ENCODE measurements around the gene ZBTB17.

The ZBTB17 gene

DNA sequence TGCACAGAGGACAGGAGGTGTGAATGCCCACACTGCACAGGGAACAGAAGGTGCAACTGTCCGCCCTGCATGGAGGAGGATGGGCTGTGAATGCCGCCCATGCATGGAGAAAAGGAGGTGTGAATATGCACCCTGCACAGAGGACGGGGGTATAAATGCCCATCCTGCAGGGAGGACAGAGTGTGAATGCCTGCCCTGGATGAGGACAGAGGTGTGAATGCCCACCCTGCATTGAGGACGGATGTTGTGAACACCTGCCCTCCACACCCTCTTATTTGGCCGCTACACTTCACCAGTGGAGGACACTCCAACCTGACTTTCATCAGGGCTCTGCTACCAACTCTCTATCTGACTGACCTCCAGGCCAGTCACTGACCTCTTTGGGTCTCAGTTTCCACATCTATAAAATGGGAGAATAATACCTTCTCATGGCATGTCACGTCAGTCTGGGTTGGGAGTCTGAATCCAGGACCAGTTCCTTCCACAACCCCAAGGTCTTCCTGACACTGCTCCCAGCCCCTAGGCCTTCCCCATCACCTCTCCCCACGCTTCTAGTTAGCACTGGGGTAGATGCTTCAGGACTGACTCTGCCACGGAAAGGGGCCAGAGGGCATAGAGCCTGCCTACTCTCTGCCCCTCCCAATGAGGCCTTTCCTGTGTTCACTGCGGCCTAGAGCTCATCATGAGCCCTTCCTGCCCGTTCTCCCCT lies 28.4 kb downstream of the ZBTB17 start:
- no peak for DNase-seq (ENCODE audit: low spot score)

DNA sequence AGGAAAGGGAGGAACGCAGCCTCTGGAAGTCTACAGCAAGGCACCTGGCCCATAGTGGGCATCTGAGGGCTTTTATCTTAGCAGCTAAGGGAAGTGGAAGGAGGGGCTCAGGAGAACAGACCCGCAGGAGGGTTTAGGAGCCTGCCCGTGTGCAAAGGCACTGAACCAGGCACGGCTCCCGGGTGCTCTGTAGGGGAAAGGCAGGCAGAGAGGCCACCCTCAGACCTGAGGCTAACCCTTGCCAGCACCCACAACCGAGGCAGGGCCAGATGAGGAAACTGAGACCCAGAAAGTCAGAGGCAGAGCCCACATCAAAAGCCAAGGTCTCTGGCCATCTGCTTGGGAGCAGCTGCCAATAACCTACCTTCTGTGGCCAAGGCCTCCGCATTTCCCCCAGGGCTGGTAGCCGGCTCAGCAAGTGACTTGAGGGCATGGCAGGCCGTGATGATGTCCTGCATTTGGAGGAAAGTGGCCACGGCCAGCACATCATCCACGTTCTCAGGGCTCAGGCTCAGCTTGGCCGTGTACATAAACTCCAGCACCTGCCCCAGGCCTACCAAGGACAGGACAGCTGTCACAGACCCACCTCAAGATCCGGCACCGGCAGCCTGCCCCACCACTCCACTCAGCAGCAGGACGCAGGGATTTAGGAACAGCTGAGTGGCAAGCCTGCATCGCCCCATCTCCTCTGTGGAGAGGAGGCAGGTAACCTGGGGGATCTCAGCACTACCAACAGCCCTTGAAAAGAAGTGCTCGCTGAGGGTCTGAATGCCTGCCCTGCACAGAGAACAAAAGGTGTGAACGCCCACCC lies 29.1 kb downstream of the ZBTB17 start:
- DNase-seq (ENCODE audit: low spot score) = no peak

DNA sequence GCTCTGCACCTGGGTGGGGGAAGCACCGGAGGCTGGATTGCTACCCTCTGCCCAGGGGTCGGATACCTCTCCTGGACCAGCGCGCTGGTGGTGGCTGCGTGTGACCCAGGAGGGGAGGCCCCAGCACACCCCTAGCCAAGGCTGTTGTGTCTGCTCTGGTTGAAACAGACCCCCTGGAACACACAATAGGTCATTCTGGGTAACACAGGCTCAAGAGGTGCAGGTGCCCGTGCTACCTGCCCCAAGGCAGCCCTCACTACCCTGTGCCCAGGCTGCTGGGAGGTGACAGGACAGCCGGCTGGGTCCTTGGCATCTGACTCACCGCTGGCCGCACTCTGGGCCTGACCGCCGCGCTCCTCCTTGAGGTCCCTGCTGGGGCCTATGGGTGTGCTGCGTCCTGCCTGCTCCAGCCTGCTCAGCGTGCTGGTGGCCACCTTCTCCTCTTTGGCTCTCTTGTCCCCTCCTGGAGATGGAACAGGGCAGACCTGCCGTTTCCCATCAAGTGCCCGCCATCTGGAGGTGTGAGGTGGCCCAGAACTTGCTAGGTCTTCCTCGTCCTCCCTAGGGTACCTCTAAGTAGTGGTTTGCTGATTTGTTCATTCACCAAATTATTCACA lies 30.0 kb downstream of the ZBTB17 start:
- DNase-seq (ENCODE audit: low spot score) = no peak

DNA sequence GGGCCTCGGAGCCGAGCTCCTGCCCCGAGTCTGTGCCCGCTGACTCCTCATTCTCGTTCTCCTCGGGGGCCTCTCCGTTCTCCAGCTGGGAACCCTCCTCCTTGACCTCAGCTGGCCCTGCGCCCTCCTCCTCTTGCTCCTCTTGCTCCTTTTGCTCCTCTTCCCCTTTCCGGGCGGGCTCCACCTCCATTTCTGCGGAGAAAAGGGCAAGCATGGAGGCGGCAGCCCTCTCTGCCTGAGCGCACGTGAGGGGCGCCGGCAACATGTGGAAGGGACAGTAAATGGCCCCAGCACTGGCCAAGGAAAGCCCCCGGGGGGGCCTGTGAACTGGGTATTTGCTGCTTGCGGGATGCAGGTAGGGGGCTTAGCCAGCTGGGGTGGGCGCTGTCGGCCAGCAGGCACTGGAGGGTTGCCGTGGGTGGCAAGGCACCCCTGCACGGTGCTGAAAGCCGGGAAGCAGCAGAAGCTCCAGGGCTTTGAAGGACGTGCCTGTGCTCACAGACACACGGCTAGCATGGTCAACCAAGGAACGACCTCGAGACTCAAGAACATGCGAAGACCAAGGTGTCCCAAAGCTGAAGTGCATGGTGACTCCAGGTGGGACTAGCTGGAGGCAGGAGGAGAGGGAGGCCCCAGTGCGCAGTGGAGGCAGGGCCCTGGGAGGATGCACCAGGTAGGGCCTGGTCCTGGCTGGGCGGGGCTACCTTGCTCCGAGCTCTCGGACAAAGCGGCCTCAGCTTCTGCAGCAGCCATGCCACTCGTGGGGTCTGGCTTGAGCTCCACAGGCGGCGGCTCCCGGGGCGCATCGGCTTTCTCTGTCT lies 30.7 kb downstream of the ZBTB17 start:
- no peak for DNase-seq (ENCODE audit: low spot score)

DNA sequence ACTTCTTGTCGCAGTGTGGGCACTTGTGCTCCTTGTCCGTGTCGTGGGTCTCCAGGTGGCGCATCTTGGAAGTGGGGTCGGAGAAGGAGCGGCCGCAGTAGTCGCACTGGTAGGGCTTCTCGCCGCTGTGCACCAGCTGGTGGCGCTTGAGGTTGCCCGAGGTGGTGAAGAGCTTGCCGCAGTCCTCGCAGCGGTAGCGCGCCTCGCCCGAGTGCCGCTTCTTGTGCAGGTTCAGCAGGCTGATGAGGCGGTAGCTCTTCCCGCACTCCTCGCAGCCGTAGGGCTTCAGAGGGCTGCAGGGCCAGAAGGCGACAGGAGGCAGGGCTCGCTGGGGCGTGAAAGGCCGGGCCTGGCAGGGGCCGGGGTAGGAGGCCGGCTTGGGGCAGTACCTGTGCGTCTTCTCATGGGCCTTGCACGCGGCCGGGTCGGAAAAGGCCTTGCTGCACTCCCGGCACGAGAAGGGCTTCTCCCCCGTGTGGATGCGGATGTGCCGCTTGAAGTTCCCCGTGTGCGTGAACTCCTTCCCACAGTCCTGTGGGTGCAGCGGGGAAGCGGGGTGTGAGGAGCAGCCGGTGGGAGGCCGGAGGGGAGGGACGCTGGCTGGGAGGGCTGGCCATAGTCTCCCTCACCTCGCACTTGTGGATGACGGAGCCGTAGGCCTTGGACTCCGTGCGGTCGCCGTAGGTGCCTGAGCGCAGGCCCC lies 31.4 kb downstream of the ZBTB17 start:
- DNase-seq (ENCODE audit: low spot score) = no peak

DNA sequence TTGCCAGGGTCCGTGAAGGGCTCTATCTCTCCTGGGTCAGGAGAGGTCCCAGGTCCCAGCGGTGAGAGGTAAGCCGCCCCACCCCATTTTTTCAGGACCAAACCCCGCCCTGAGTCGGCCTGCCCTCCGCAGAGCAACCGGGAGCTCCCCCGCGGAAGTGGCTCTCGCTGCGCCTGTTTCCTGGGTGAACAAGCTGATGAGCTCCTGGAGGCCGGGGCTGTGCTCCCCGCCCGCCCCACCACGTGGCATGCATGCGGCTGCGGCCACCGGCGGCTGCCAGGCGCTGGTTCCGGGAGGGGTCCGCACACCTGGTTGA lies 32.0 kb downstream of the ZBTB17 start:
- no peak for DNase-seq (ENCODE audit: low spot score)

DNA sequence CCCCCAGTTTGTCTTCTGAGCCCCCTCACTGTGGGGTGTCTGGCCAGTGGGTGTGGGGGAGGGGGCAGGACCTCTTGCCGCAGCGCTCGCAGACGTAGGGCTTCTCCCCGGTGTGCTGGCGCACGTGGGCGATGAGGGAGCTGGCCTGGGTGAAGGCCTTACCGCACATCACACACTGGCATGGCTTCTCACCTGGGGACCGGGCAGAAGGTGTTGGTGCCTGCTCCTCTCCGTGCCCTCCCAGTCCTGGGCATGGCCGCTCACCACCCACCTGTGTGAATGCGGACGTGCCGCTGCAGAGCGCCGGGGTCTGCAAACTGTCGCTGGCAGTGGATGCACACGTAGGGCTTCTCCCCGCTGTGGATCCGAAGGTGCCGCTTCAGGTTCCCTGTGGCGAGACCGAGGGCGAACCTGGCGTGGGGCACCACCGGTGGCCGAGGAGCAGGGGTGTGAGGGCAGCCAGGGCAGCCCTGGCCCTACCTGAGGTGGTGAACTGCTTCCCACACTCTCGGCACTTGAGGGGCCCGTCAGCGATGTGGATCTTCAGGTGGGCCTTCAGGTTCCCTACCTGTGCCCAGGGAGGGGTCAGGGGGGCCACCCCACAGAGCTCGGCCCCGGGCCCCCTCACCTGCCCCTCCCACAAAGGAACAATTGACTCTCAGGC lies 32.4 kb downstream of the ZBTB17 start:
- no peak for DNase-seq (ENCODE audit: low spot score)

DNA sequence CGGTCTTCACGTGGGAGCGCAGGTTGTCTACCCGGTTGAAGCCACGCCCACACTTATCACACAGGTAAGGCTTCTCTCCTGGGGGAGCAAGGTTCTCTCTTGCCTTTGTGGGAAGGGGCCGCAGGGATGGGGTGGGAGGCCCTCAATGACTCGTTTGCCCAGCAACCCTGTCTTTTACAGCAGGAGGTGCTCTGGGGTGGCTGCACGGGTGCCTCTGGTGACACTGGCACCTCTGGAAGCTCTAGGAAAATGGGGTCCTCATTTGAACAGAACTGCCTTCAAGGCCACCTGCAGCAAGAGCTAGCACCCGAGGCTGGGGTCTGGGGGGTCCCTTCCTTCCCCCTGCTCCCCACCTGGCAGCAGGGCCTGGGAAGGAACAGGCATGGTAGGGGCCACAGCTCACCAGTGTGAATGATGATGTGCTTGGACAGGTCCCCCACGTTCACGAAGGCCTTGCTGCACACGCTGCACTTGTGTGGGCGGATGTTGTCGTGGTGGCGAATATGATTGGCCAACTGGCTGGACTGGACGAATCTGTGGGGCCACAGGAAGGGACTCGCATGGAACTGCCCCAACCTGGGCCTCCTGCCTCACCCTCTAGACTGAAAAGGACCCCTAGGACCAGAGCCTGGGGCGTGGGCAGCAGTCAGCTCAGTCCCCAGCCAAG lies 33.1 kb downstream of the ZBTB17 start:
- DNase-seq (ENCODE audit: low spot score) = no peak

DNA sequence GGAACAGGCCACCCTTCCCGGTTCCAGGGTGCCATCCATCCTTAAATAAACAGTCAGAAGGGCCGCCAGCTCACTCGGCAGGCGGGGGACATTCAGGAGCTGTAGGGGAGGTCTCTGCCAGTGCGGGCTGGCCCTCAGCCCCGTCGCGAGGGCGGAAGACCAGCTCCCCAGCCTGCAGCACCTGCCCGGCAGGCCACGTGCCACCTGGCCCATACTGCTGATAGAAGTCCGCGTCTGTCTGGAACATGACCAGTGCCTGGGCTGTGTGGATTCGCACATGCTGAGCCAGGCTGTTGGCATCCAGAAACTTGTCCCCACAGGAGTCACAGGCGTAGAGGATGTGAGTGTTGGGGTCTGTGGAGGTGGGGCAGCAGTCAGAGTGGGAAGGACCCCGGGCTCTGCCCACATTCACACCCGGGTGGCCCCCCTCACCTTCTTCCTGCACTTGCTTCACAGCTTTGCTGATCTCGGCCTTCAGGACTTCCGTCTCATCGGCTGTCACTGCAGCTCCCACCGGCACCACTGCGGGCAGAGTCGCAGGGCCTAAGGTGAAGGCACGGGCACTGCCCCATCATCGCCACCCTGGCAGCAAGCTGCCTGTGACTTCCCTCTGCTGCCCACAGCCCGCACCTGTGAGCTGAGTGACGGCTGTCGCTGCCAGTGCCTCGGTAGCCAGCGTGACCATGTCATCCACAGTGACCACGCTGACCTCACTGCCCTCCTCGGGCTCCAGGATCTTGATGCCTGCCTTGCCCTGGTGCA lies 33.8 kb downstream of the ZBTB17 start:
- no peak for DNase-seq (ENCODE audit: low spot score)

DNA sequence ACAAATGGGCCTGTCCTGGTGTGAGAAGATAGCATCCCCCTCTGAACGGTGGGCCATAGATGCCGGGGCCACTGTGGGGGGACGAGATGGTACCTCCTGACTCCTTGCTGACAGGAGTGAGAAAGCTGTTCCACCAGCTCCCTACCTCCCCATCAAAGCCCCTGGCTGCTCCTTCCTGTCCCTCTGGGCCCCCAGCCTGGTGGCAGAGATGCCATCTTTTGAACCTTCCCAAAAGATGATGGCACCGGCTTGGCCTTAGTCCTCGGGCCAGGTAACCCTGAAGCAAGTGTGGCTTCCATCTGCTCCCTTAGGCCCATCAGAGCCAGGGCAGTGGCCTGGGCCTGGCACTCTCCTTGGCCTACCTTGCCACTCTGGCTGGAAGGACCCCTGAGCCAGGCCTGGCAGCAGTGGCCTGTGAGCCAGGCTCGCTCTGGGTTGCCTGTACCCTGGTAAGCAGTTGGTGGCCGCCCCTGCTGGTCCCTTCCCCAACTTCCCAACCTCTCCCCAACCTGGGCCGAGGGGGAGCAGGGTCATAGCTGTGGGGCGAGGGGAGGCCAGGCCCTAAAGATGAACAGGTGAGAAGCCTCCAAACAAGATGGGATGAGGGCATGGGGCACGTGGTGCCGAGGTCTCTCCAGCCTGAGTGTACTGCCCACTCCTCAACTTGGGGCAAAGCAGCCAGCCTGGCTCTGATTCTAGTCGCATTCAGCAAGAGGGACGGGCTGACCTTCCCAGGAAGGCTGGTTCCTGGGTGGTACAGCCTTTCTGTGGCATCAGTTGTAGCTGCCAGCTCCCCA lies 34.7 kb downstream of the ZBTB17 start:
- DNase-seq (ENCODE audit: low spot score) = no peak

DNA sequence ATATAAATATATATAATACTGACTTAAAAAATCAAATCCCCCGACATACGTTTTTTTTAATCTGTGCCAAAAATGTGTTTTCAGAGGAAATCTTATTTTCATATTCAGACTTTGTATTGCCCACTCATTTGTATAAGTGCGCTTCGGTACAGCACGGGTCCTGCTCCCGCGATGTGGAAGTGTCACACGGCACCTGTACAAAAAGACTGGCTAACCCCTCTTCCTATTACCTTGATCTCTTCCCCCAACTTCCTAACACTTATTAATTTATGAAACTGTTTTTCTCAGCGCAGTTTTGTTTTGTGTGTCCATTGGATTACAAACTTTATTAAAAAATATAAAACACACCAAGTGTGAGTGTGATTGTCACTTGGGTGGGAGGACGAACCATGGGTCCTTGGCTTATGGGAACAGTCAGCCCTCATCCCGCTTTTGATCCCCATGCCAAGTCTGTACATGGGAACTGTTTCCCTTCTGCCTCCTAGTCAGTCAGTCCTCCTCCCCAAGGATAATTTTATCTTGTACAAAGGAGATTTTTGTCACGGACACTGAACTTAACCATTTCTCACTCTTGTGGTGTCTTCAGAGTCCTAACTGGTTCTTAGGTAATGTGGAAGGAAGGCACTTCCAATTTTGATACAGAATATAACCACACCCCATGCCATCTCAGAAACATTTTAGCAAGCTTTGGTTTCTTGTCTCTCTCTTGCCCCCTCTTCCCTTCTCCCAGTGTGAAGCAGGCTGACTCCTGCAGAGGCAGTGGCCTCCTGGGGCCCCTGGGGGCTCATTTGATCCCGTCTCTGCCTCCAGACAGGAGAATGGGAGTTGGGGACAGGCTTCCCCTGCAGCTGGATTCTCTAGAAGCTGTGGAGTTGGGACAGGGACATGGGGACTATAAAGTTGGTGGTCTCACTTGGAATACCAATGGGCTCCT lies 35.5 kb downstream of the ZBTB17 start:
- no peak for DNase-seq (ENCODE audit: low spot score)

DNA sequence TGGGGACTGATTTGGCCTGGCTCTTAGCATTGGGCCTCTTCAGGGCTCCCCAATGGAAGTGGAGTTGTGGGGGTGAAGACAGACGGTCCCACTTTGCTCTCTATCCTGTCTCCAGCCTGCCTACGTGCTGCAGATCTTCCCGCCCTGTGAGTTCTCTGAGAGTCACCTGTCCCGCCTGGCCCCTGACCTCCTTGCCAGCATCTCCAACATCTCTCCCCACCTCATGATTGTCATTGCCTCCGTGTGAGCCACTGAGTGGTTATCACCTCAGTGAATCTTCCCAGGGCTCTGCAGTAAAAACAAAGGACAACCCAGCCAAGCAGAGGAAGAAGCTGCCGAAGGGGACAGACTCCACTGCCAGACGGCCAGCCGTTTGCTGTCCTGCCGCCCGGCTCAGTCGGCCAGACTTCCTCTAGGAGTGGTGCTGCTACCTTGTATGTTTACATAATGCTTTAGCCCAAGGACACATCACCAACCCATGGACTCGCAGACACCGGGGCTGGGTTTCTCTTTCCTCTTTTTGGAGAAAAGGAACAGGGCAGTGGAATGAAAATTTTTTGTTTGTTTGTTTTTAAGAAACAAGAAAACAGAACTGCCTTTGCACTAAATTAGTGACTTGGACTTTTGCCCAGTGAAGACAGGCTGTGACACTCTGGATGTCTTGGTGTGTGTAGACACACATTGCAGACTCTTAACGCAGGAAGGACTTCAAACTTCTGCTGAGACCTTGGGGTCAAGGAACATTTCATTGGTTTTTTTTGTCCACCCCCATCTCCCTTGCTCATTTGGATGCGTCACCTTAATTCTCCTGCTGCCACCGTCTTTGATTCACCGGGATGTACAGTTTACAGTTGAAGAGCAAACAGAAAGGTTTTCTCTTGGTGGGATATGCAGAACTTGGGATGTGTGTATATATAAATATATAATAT lies 36.5 kb downstream of the ZBTB17 start:
- DNase-seq (ENCODE audit: low spot score) = no peak

DNA sequence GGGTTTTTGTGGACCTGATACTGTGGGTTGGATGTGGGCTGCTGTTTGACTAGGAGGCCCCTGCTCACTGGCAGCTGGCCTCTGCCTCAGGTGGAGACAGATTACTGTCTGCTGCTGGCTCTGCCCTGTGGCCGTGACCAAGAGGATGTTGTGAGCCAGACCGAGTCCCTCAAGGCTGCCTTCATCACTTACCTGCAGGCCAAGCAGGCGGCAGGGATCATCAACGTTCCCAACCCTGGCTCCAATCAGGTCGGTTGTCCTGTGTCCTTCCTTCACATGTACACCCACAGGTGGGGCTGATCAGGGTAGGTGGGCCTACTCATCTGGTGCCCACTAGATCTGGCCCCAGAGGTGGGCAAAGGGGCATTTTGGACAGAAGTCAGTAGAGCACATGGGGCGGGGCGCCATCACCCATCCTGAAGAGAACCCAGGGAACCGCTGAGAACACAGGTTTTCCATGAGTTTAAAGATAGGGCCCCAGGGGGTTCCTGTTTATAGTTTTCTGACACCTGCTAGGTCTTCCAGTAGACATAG lies 37.2 kb downstream of the ZBTB17 start:
- DNase-seq (ENCODE audit: low spot score) = no peak

DNA sequence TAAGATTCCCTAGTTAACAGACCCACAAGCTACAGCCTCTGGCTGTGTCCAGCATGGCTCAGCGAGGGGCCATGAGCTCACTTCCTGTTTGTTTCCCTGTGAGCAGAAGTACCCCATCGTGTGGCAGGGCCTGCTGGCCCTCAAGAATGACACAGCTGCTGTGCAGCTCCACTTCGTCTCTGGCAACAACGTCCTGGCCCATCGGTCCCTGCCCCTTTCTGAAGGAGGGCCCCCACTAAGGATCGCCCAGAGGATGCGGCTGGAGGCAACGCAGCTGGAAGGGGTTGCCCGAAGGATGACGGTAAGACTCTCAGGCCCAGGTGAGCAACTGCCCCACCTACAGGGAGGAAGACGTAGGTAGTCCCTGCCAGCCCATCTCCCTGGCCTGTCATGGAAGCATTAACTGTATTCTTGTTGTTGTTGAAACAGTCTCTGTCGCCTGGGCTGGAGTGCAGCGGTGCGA lies 38.2 kb downstream of the ZBTB17 start:
- no peak for DNase-seq (ENCODE audit: low spot score)

DNA sequence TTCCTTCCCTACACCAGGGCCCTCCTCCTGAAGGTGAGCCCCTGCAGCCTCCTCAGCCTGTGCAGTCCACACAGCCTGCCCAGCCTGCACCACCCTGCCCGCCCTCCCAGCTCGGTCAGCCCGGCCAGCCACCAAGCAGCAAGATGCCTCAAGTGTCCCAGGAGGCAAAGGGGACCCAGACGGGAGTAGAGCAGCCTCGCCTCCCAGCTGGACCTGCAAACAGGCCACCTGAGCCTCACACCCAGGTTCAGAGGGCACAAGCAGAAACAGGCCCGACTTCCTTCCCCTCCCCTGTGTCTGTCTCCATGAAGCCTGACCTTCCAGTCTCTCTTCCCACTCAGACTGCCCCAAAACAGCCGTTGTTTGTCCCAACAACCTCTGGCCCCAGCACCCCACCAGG lies 38.8 kb downstream of the ZBTB17 start:
- DNase-seq (ENCODE audit: low spot score) = no peak

DNA sequence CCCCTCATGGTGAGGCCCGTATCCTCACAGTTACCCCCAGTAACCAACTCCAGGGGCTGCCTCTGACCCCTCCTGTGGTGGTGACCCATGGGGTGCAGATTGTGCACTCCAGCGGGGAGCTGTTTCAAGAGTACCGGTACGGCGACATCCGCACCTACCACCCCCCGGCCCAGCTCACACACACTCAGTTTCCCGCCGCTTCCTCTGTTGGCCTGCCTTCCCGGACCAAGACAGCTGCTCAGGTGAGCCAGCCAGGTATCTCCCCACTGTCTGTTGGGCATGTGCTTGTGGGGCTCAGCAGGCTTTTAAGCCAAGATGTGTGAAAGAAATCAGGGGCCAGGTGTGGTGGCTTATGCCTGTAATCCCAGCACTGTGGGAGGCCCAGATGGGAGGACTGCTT lies 39.9 kb downstream of the ZBTB17 start:
- DNase-seq (ENCODE audit: low spot score) = no peak
